GM12875 (cell line): ENCODE data around the gene ZNF521.

Experiments
- H3K4me3 ChIP-seq: one replicate; pipeline ENCODE4 v1.5.1; 2011; ENCODE audit warnings: low read depth, low read length, control low read depth
- CTCF ChIP-seq: IDR thresholded peaks from 2 replicates; pipeline ENCODE4 v1.5.1; 2011; ENCODE audit warnings: low read depth, mild to moderate bottlenecking, control low read depth, inconsistent platforms, low read length, moderate library complexity, borderline replicate concordance; ENCODE audit not compliant: insufficient read depth

Gene ZNF521

GRCh38 chr18:25351777-25352628 is at the start of gene ZNF521:
TSS of gene ZNF521 (minus strand) at chr18:25352166. CDS start at chr18:25350946, 1,220 bp downstream.
- TF ChIP-seq CTCF, result no peak

GRCh38 chr18:25399554-25399953 is 47.6 kb upstream of the ZNF521 start:
- no peak overlapping the region for H3K4me3 ChIP-seq
- TF ChIP-seq CTCF, result no peak

More at GRCh38 chr18:25351777-25352628, at the start of gene ZNF521:
- H3K4me3 ChIP-seq, result peak within 1 kb of the TSS; percentile 40

GRCh38 chr18:25392192-25392591 is 40.2 kb upstream of the ZNF521 start:
- H3K4me3 ChIP-seq, result no peak overlapping the region
- TF ChIP-seq CTCF, result no peak

GRCh38 chr18:25373432-25374179 is 21.6 kb upstream of the ZNF521 start:
- no peak for TF ChIP-seq CTCF
- H3K4me3 ChIP-seq, result no peak overlapping the region

GRCh38 chr18:25370391-25370790 is 18.4 kb upstream of the ZNF521 start:
- no peak overlapping the region for H3K4me3 ChIP-seq
- no peak for TF ChIP-seq CTCF

- TF ChIP-seq CTCF, result no peak
These were observed 13.3 kb upstream of the ZNF521 start for GRCh38 chr18:25365242-25365641.

More at GRCh38 chr18:25365242-25365641, 13.3 kb upstream of the ZNF521 start:
- no peak overlapping the region for H3K4me3 ChIP-seq
